Panc1 (cell line): ENCODE measurements around the gene TAF15. TPM values are rescaled to one million over a fixed set of nuclear protein-coding genes. Genes with fewer than 3 reads are reported as not detected.

Experiments used
- ATAC-seq: fragments of 200-7000 bp; cut with Tn5 transposase; 2 replicates; pipeline ENCODE4 v1.9.1; 2020; ENCODE audit warnings: mild to moderate bottlenecking, moderate library complexity
- BruUV-seq: library from RNA; stranded (reverse); fragments of 400-500 nt; replicated peaks from 2 replicates; lab custom pipeline; 2021; lab: Mats Ljungman, UMichigan
- CTCF ChIA-PET: fragments of 300-600 bp; sonication (Branson Sonifier 250); formaldehyde crosslinking; loops from one replicate; lab custom pipeline; 2022; ENCODE audit warnings: antibody characterized with exemption; lab: Charles Lee
- POLR2A ChIA-PET: fragments of 300-600 bp; sonication (Branson Sonifier 250); formaldehyde crosslinking; loops from one replicate; lab custom pipeline; 2022; ENCODE audit warnings: antibody characterized with exemption; lab: Charles Lee
- DNase-seq: peaks from one replicate; pipeline ENCODE4 v3.0.0-alpha.2; 2010; ENCODE audit warnings: low read depth, low spot score
- H3K27ac ChIP-seq: 2 replicates; pipeline ENCODE4 v1.5.1; 2011; ENCODE audit warnings: mild to moderate bottlenecking, low read length, inconsistent platforms
- H3K27me3 ChIP-seq: fragments of 200-500 bp; sonication (Bioruptor generic); 2 replicates; pipeline ENCODE4 v1.6.0; 2014; ENCODE audit warnings: low read length, inconsistent platforms; ENCODE audit not compliant: control insufficient read depth, insufficient read depth
- H3K36me3 ChIP-seq: fragments of 200-500 bp; sonication (Bioruptor generic); 2 replicates; pipeline ENCODE4 v1.5.1; 2014; ENCODE audit warnings: inconsistent platforms, mild to moderate bottlenecking, low read length, moderate library complexity; ENCODE audit not compliant: control insufficient read depth, insufficient read depth
- H3K4me1 ChIP-seq: 2 replicates; pipeline ENCODE4 v1.5.1; 2011; ENCODE audit warnings: inconsistent platforms, mild to moderate bottlenecking, low read length, moderate library complexity; ENCODE audit not compliant: control insufficient read depth, insufficient read depth
- H3K4me3 ChIP-seq, 2 experiments: 2 replicates each; pipeline ENCODE4 v1.5.1; 2011 to 2012; ENCODE audit warnings: low read depth in 2 of 2, low read length in 2 of 2, mild to moderate bottlenecking in 2 of 2, inconsistent platforms in 1 of 2, moderate library complexity in 1 of 2
- H3K9me3 ChIP-seq: fragments of 200-500 bp; sonication (Bioruptor generic); 2 replicates; pipeline ENCODE4 v1.5.1; 2014; ENCODE audit warnings: low read depth, mild to moderate bottlenecking, inconsistent platforms, low read length, moderate library complexity; ENCODE audit not compliant: control insufficient read depth, insufficient read depth
- CTCF ChIP-seq: fragments of 450-650 bp; IDR thresholded peaks from 2 replicates; pipeline ENCODE4 v1.5.1; 2017; ENCODE audit warnings: mild to moderate bottlenecking
- POLR2AphosphoS5 ChIP-seq: IDR thresholded peaks from 2 replicates; pipeline ENCODE4 v1.6.1; 2012; ENCODE audit warnings: mild to moderate bottlenecking, low read depth, low read length, moderate library complexity
- REST ChIP-seq, 2 experiments: IDR thresholded peaks; 2 replicates each; pipeline ENCODE4 v1.6.1; 2011 to 2012; ENCODE audit warnings: low read depth in 2 of 2, control low read depth in 1 of 2, low read length in 1 of 2, mild to moderate bottlenecking in 1 of 2, moderate library complexity in 1 of 2; ENCODE audit not compliant: insufficient read depth in 1 of 2
- SIN3A ChIP-seq: IDR thresholded peaks from 2 replicates; pipeline ENCODE4 v1.6.1; 2012; ENCODE audit warnings: low read depth, mild to moderate bottlenecking, low read length, moderate library complexity, borderline replicate concordance; ENCODE audit not compliant: insufficient read depth
- TCF7L2 ChIP-seq: IDR thresholded peaks from 2 replicates; pipeline ENCODE4 v1.6.1; 2011; ENCODE audit warnings: mild to moderate bottlenecking, low read depth, low read length, inconsistent platforms
- in situ Hi-C: cut with HindIII; loops from 2 replicates; pipeline ENCODE4 v1.10.0; 2016; ENCODE audit warnings: low sequenced_read_pairs, low pct_unique_long_range_greater_than_20kb
- intact Hi-C: fragments of 100-400 bp; cut with micrococcal nuclease; formaldehyde crosslinking; loops from one replicate; pipeline ENCODE4 v1.10.0; 2022; ENCODE audit not compliant: unreplicated experiment
- total RNA-seq: library from RNA; stranded (reverse); gene quantifications from one replicate; pipeline ENCODE4 v1.2.1, GENCODE V29; 2021; ENCODE audit not compliant: unreplicated experiment

Gene TAF15
- total RNA-seq, 1 experiment from 2014 or later, result 249 TPM

GRCh38 chr17:35891269-35891668 lies 82.0 kb downstream of the TAF15 start:
- Histone ChIP-seq H3K27me3 (no peaks in the 10 kb centered on the region), H3K36me3 (no peaks in the 10 kb centered on the region), H3K4me1 (peaks cover 7% of the 10 kb centered on the region; the same call in 1 of the 2 replicates), H3K4me3 (no peak overlapping the region), H3K27ac (no peak overlapping the region), H3K9me3 (no peaks in the 10 kb centered on the region)
- intact Hi-C loops (no loop called here), in situ Hi-C loops (no loop called here)
- POLR2A ChIA-PET, result no interaction called here
- CTCF ChIA-PET, result no interaction called here
- DNase-seq (no peak), ATAC-seq (no peak)
- TF ChIP-seq REST (IDR thresholded peaks at IDR 0.05; ENCODE audit: insufficient read depth in 1 of 2, low read depth in 2 of 2, low read length in 1 of 2) (no peak), TCF7L2 (no peak), CTCF (no peak), SIN3A (no peak), POLR2AphosphoS5 (no peak)
- BruUV-seq, result no TSS peak

- TF ChIP-seq SIN3A, result no peak
- no peak for TF ChIP-seq POLR2AphosphoS5
- no peak for TF ChIP-seq CTCF
- TF ChIP-seq REST (IDR thresholded peaks at IDR 0.05; ENCODE audit: insufficient read depth in 1 of 2, low read depth in 2 of 2, low read length in 1 of 2), result no peak
- no peak for TF ChIP-seq TCF7L2
- ChIA-PET POLR2A (no interaction called here), CTCF (interaction anchor here (0.6 kb wide), 1 partner anchor 10 kb away, joined by 3 read pairs; no protein-coding TSS in a partner anchor)
Observed at GRCh38 chr17:35892091-35893035, 83.1 kb downstream of the TAF15 start.

More at GRCh38 chr17:35892091-35893035, 83.1 kb downstream of the TAF15 start:
- H3K27ac ChIP-seq, result no peak overlapping the region
- H3K4me3 ChIP-seq, result no peak overlapping the region
- in situ Hi-C loops, result no loop called here
- 0 out of 2 replicates have a peak, but pooled peaks have one; percentile 18 for ATAC-seq
- no peaks in the 10 kb centered on the region for H3K9me3 ChIP-seq
- no peaks in the 10 kb centered on the region for H3K36me3 ChIP-seq
- DNase-seq, result no peak
- no TSS peak for BruUV-seq
- H3K4me1 ChIP-seq, result peaks cover 7% of the 10 kb centered on the region; the same call in 1 of the 2 replicates
- H3K27me3 ChIP-seq, result no peaks in the 10 kb centered on the region
- intact Hi-C loops, result no loop called here
